Ascending aorta (tissue), 1 donor: ENCODE measurements around the gene DCUN1D2. TPM values are rescaled to one million over a fixed set of nuclear protein-coding genes. Genes with fewer than 3 reads are reported as not detected.

ENCODE experiments used
- total RNA-seq: library from RNA; depleted of rRNA; stranded (reverse); fragments of >200 nt; gene quantifications from one replicate; pipeline ENCODE4 v1.1.0, GENCODE V29; 2016

Gene DCUN1D2
- total RNA-seq, 1 donor from 2014 or later: 5.9 TPM

Other genes starting within 250 kb of the DCUN1D2 start
- 126 TPM for gene LAMP1, start 193.5 kb downstream of the DCUN1D2 start, total RNA-seq
- 15.4 TPM for gene GRTP1, start 126.6 kb downstream of the DCUN1D2 start, total RNA-seq
- 11.3 TPM for gene ADPRHL1, start 37.2 kb downstream of the DCUN1D2 start, total RNA-seq
- gene TFDP1, start 94.0 kb upstream of the DCUN1D2 start, total RNA-seq: 15.8 TPM
- gene ATP4B, start 167.5 kb upstream of the DCUN1D2 start, total RNA-seq: not detected
- gene GRK1, start 176.5 kb upstream of the DCUN1D2 start, total RNA-seq: not detected